ENCODE data around the gene EIF6.

The EIF6 gene

GRCh38 chr20:35294293-35294685, 9.7 kb upstream of the EIF6 start:
- no peak overlapping the region for H3K4me3 ChIP-seq (replicated peaks; ENCODE audit: low read depth, low read length)
- no peak for TF ChIP-seq CTCF (IDR thresholded peaks at IDR 0.05; ENCODE audit: low read depth, low read length, missing control alignments)
- DNase-seq (ENCODE audit: extremely low read depth, low read depth) = no peak

- TF ChIP-seq CTCF (IDR thresholded peaks at IDR 0.05; ENCODE audit: low read depth, low read length, missing control alignments) = no peak
- H3K4me3 ChIP-seq (replicated peaks; ENCODE audit: low read depth, low read length) = no peak overlapping the region
- DNase-seq (ENCODE audit: extremely low read depth, low read depth) = no peak
Observed at GRCh38 chr20:35293303-35294292, 9.0 kb upstream of the EIF6 start.

GRCh38 chr20:35292504-35293285, 8.1 kb upstream of the EIF6 start:
- H3K4me3 ChIP-seq (replicated peaks; ENCODE audit: low read depth, low read length) = no peak overlapping the region
- no peak for TF ChIP-seq CTCF (IDR thresholded peaks at IDR 0.05; ENCODE audit: low read depth, low read length, missing control alignments)
- DNase-seq (ENCODE audit: extremely low read depth, low read depth) = no peak

- DNase-seq (ENCODE audit: extremely low read depth, low read depth) = no peak
- no peak within 1 kb of the TSS for H3K4me3 ChIP-seq (replicated peaks; ENCODE audit: low read depth, low read length)
- TF ChIP-seq CTCF (IDR thresholded peaks at IDR 0.05; ENCODE audit: low read depth, low read length, missing control alignments) = no peak
Observed at GRCh38 chr20:35291654-35292503, 7.3 kb upstream of the EIF6 start, which contains the start of gene FAM83C. TSS of gene FAM83C (minus strand) at chr20:35292425. CDS start at chr20:35292304, 121 bp downstream.

- no peak for TF ChIP-seq CTCF (IDR thresholded peaks at IDR 0.05; ENCODE audit: low read depth, low read length, missing control alignments)
- H3K4me3 ChIP-seq (replicated peaks; ENCODE audit: low read depth, low read length) = no peak overlapping the region
- DNase-seq (ENCODE audit: extremely low read depth, low read depth) = no peak
Observed at GRCh38 chr20:35290887-35291417, 6.4 kb upstream of the EIF6 start.

Data from HFF-Myc (cell line).